Measurements from ENCODE around the gene SGSH. TPM values are rescaled to one million over a fixed set of nuclear protein-coding genes. Genes with fewer than 3 reads are reported as not detected.

Gene SGSH
- total RNA-seq, 1 donor from 2014 or later: 24.0 TPM

- DNase-seq (ENCODE audit: low read depth) (no peak), FAIRE-seq (no peak)
- Mint-ChIP-seq H3K36me3 (ENCODE audit: low read depth, unreplicated experiment) (no peaks in the 10 kb centered on the region), H3K4me3 (ENCODE audit: unreplicated experiment) (no peak overlapping the region), H3K4me1 (ENCODE audit: low read depth, unreplicated experiment) (peaks cover 4% of the 10 kb centered on the region), H3K9me3 (ENCODE audit: unreplicated experiment) (no peaks in the 10 kb centered on the region), H3K27me3 (ENCODE audit: low read depth, unreplicated experiment) (peaks cover 27% of the 10 kb centered on the region), H3K27ac (ENCODE audit: unreplicated experiment) (no peak overlapping the region)
- no peak overlapping the region for H2AFZ ChIP-seq (ENCODE audit: low read depth, low read length)
- H3K4me2 ChIP-seq (ENCODE audit: low read length): no peak overlapping the region
- no peaks in the 10 kb centered on the region for H3K9me3 ChIP-seq (ENCODE audit: insufficient read depth, low read depth, low read length)
- no peaks in the 10 kb centered on the region for H4K20me1 ChIP-seq (ENCODE audit: insufficient read depth, low read length)
- H3K27ac ChIP-seq (ENCODE audit: low read depth, low read length): no peak overlapping the region
- H3K4me3 ChIP-seq (ENCODE audit: insufficient read depth, low read depth, low read length): no peak overlapping the region
- TF ChIP-seq EZH2 (IDR thresholded peaks at IDR 0.05; ENCODE audit: insufficient read depth, low read length) (no peak), CTCF (IDR thresholded peaks at IDR 0.05; ENCODE audit: insufficient read depth, low read depth, low read length) (no peak)
- no peaks in the 10 kb centered on the region for H3K36me3 ChIP-seq (ENCODE audit: insufficient read depth, low read length)
- peaks cover 12% of the 10 kb centered on the region for H3K27me3 ChIP-seq (ENCODE audit: insufficient read depth, low read length)
- H3K4me1 ChIP-seq (ENCODE audit: insufficient read depth, low read length): no peaks in the 10 kb centered on the region
- H3K79me2 ChIP-seq (ENCODE audit: insufficient read depth, low read length): no peaks in the 10 kb centered on the region
- H3K9ac ChIP-seq (ENCODE audit: low read length): no peak overlapping the region
These were observed 37.9 kb downstream of the SGSH start for GRCh38 chr17:80182118-80182844.

- Mint-ChIP-seq H3K36me3 (ENCODE audit: low read depth, unreplicated experiment) (no peaks in the 10 kb centered on the region), H3K4me1 (ENCODE audit: low read depth, unreplicated experiment) (no peaks in the 10 kb centered on the region), H3K9me3 (ENCODE audit: unreplicated experiment) (no peaks in the 10 kb centered on the region), H3K27me3 (ENCODE audit: low read depth, unreplicated experiment) (peaks cover 27% of the 10 kb centered on the region), H3K27ac (ENCODE audit: unreplicated experiment) (no peak overlapping the region), H3K4me3 (ENCODE audit: unreplicated experiment) (no peak overlapping the region)
- Histone ChIP-seq H3K27me3 (ENCODE audit: insufficient read depth, low read length) (peaks cover 12% of the 10 kb centered on the region), H3K4me3 (ENCODE audit: insufficient read depth, low read depth, low read length) (no peak overlapping the region), H3K27ac (ENCODE audit: low read depth, low read length) (no peak overlapping the region), H3K36me3 (ENCODE audit: insufficient read depth, low read length) (no peaks in the 10 kb centered on the region), H3K4me2 (ENCODE audit: low read length) (no peak overlapping the region), H3K4me1 (ENCODE audit: insufficient read depth, low read length) (no peaks in the 10 kb centered on the region), H4K20me1 (ENCODE audit: insufficient read depth, low read length) (no peaks in the 10 kb centered on the region), H2AFZ (ENCODE audit: low read depth, low read length) (no peak overlapping the region), H3K79me2 (ENCODE audit: insufficient read depth, low read length) (no peaks in the 10 kb centered on the region), H3K9me3 (ENCODE audit: insufficient read depth, low read depth, low read length) (no peaks in the 10 kb centered on the region), H3K9ac (ENCODE audit: low read length) (no peak overlapping the region)
- TF ChIP-seq CTCF (IDR thresholded peaks at IDR 0.05; ENCODE audit: insufficient read depth, low read depth, low read length) (no peak), EZH2 (IDR thresholded peaks at IDR 0.05; ENCODE audit: insufficient read depth, low read length) (no peak)
- FAIRE-seq (no peak), DNase-seq (ENCODE audit: low read depth) (no peak)
These were observed 38.7 kb downstream of the SGSH start for GRCh38 chr17:80181431-80181830.

- Mint-ChIP-seq H3K27ac (ENCODE audit: unreplicated experiment) (no peak overlapping the region), H3K9me3 (ENCODE audit: unreplicated experiment) (no peaks in the 10 kb centered on the region), H3K4me3 (ENCODE audit: unreplicated experiment) (no peak overlapping the region), H3K36me3 (ENCODE audit: low read depth, unreplicated experiment) (no peaks in the 10 kb centered on the region), H3K27me3 (ENCODE audit: low read depth, unreplicated experiment) (peaks cover 29% of the 10 kb centered on the region), H3K4me1 (ENCODE audit: low read depth, unreplicated experiment) (no peaks in the 10 kb centered on the region)
- H3K27me3 ChIP-seq (ENCODE audit: insufficient read depth, low read length): peaks cover 12% of the 10 kb centered on the region
- DNase-seq (ENCODE audit: low read depth) (no peak), FAIRE-seq (no peak)
- no peaks in the 10 kb centered on the region for H3K79me2 ChIP-seq (ENCODE audit: insufficient read depth, low read length)
- no peaks in the 10 kb centered on the region for H3K36me3 ChIP-seq (ENCODE audit: insufficient read depth, low read length)
- H2AFZ ChIP-seq (ENCODE audit: low read depth, low read length): no peak overlapping the region
- no peak overlapping the region for H3K9ac ChIP-seq (ENCODE audit: low read length)
- H3K4me3 ChIP-seq (ENCODE audit: insufficient read depth, low read depth, low read length): no peak overlapping the region
- no peaks in the 10 kb centered on the region for H4K20me1 ChIP-seq (ENCODE audit: insufficient read depth, low read length)
- H3K4me2 ChIP-seq (ENCODE audit: low read length): no peak overlapping the region
- H3K9me3 ChIP-seq (ENCODE audit: insufficient read depth, low read depth, low read length): no peaks in the 10 kb centered on the region
- H3K4me1 ChIP-seq (ENCODE audit: insufficient read depth, low read length): no peaks in the 10 kb centered on the region
- TF ChIP-seq CTCF (IDR thresholded peaks at IDR 0.05; ENCODE audit: insufficient read depth, low read depth, low read length) (no peak), EZH2 (IDR thresholded peaks at IDR 0.05; ENCODE audit: insufficient read depth, low read length) (no peak)
- H3K27ac ChIP-seq (ENCODE audit: low read depth, low read length): no peak overlapping the region
These were observed 39.9 kb downstream of the SGSH start for GRCh38 chr17:80180192-80180591.
